ENCODE results near the gene TOM1.

GRCh38 chr22:35352214-35353111 lies 52.8 kb downstream of the TOM1 start:
- TF ChIP-seq USF1 (IDR thresholded peaks at IDR 0.05; ENCODE audit: borderline replicate concordance, extremely low read length, insufficient read depth, low read depth, low read length) = no peak
- no peak for TF ChIP-seq SMC3 (IDR thresholded peaks at IDR 0.05; ENCODE audit: borderline replicate concordance, low read length)
- TF ChIP-seq TAF1 (IDR thresholded peaks at IDR 0.05; ENCODE audit: borderline replicate concordance, low read depth, low read length) = no peak
- no peak for TF ChIP-seq EZH2 (IDR thresholded peaks at IDR 0.05; ENCODE audit: borderline replicate concordance, control insufficient read depth, low read depth, low read length)
- no peak for TF ChIP-seq SUZ12 (IDR thresholded peaks at IDR 0.05; ENCODE audit: unreplicated experiment)
- peak; percentile 40 to 59 (median 54); a peak in 5 of 6 replicates for TF ChIP-seq CTCF (IDR thresholded peaks at IDR 0.05 in 2 of 3, conservative IDR thresholded peaks at IDR 0.05 in 1 of 3; ENCODE audit: control insufficient read depth in 2 of 3, extremely low read depth in 1 of 3, insufficient read depth in 1 of 3, low read depth in 3 of 3, low read length in 3 of 3)
- no peak for TF ChIP-seq MTA3 (IDR thresholded peaks at IDR 0.05; ENCODE audit: borderline replicate concordance, low read length)
- TF ChIP-seq JUND (IDR thresholded peaks at IDR 0.05; ENCODE audit: low read depth, low read length) = no peak
- no peak for TF ChIP-seq FOXM1 (IDR thresholded peaks at IDR 0.05; ENCODE audit: low read depth, low read length)
- TF ChIP-seq YY1 (IDR thresholded peaks at IDR 0.05; ENCODE audit: low read depth, low read length) = no peak
- TF ChIP-seq ZBTB33 (IDR thresholded peaks at IDR 0.05) = no peak
- TF ChIP-seq POLR2A (IDR thresholded peaks at IDR 0.05; ENCODE audit: low read depth, low read length) = no peak
- peak; percentile 10; the same call in 1 of the 2 replicates for TF ChIP-seq ATF7 (IDR thresholded peaks at IDR 0.05; ENCODE audit: low read depth)

Data from GM12878 (cell line).